OCI-M2 (cell line): Measurements from ENCODE around the gene WDR1.

Source experiments
- DNase-seq: peaks from one replicate; lab custom pipeline; 2025; ENCODE audit not compliant: unreplicated experiment; lab: John Stamatoyannopoulos, UW

The WDR1 gene

GRCh38 chr4:10116569-10117358, at the start of gene WDR1:
TSS of gene WDR1 (minus strand) at chr4:10116799. CDS start at chr4:10116666, 133 bp downstream.
- peak; percentile 9 for DNase-seq

GRCh38 chr4:10164877-10165283, 48.3 kb upstream of the WDR1 start:
- no peak for DNase-seq

GRCh38 chr4:10163296-10163695, 46.7 kb upstream of the WDR1 start:
- DNase-seq = no peak

- DNase-seq = no peak
Measured at GRCh38 chr4:10162341-10163000, 45.9 kb upstream of the WDR1 start.

GRCh38 chr4:10161840-10162239, 45.2 kb upstream of the WDR1 start:
- no peak for DNase-seq

- DNase-seq = no peak
Measured at GRCh38 chr4:10161146-10161545, 44.5 kb upstream of the WDR1 start.

- no peak for DNase-seq
Measured at GRCh38 chr4:10160281-10160856, 43.8 kb upstream of the WDR1 start.

- no peak for DNase-seq
Measured at GRCh38 chr4:10159671-10160070, 43.1 kb upstream of the WDR1 start.

GRCh38 chr4:10158333-10158942, 41.8 kb upstream of the WDR1 start:
- no peak for DNase-seq

- no peak for DNase-seq
Measured at GRCh38 chr4:10157478-10158332, 41.1 kb upstream of the WDR1 start.

- DNase-seq = no peak
Measured at GRCh38 chr4:10154241-10154640, 37.6 kb upstream of the WDR1 start.

- DNase-seq = no peak
Measured at GRCh38 chr4:10153161-10153560, 36.6 kb upstream of the WDR1 start.

GRCh38 chr4:10151182-10151581, 34.6 kb upstream of the WDR1 start:
- DNase-seq = no peak

GRCh38 chr4:10144966-10145365, 28.4 kb upstream of the WDR1 start:
- DNase-seq = no peak

- no peak for DNase-seq
Measured at GRCh38 chr4:10144479-10144878, 27.9 kb upstream of the WDR1 start.

GRCh38 chr4:10143171-10143570, 26.6 kb upstream of the WDR1 start:
- DNase-seq = no peak

GRCh38 chr4:10140866-10141759, 24.5 kb upstream of the WDR1 start:
- no peak for DNase-seq

- no peak for DNase-seq
Measured at GRCh38 chr4:10139518-10139917, 22.9 kb upstream of the WDR1 start.

GRCh38 chr4:10135260-10135659, 18.7 kb upstream of the WDR1 start:
- no peak for DNase-seq

- no peak for DNase-seq
Measured at GRCh38 chr4:10134141-10134540, 17.5 kb upstream of the WDR1 start.
